Activated B cell treated with CpG ODN at 0.5 μM for 24 hours (primary cell): ENCODE measurements around the gene MMP10. TPM values are rescaled to one million over a fixed set of nuclear protein-coding genes. Genes with fewer than 3 reads are reported as not detected.

ENCODE experiments used
- ATAC-seq: fragments of 200-7000 bp; cut with Tn5 transposase; one replicate; pipeline ENCODE4 v1.10.0; 2021; ENCODE audit warnings: low read depth, mild to moderate bottlenecking, moderate library complexity
- CTCF ChIA-PET: fragments of 350-600 bp; sonication (Branson Sonifier 250); formaldehyde crosslinking; loops from one replicate; lab custom pipeline; 2021; ENCODE audit warnings: antibody characterized with exemption; lab: Charles Lee
- POLR2A ChIA-PET: fragments of 350-600 bp; sonication (Branson Sonifier 250); formaldehyde crosslinking; loops from one replicate; lab custom pipeline; 2021; ENCODE audit warnings: antibody characterized with exemption; lab: Charles Lee
- DNase-seq: peaks from one replicate; pipeline ENCODE4 v3.0.0; 2022
- H3K27ac Mint-ChIP-seq: one replicate; pipeline ENCODE4 v1.8.0; 2020; ENCODE audit warnings: mixed read lengths
- H3K27me3 Mint-ChIP-seq: one replicate; pipeline ENCODE4 v1.8.0; 2021; ENCODE audit warnings: mixed read lengths
- H3K36me3 Mint-ChIP-seq: one replicate; pipeline ENCODE4 v1.8.0; 2021; ENCODE audit warnings: low read depth, mixed read lengths
- H3K4me1 Mint-ChIP-seq: one replicate; pipeline ENCODE4 v1.8.0; 2021; ENCODE audit warnings: mixed read lengths
- H3K4me3 Mint-ChIP-seq: one replicate; pipeline ENCODE4 v1.8.0; 2020; ENCODE audit warnings: mild to moderate bottlenecking, mixed read lengths
- H3K9me3 Mint-ChIP-seq: one replicate; pipeline ENCODE4 v1.8.0; 2020; ENCODE audit warnings: mixed read lengths
- intact Hi-C: fragments of 100-400 bp; cut with micrococcal nuclease; formaldehyde crosslinking; loops from one replicate; pipeline ENCODE4 v1.15.1; 2024
- total RNA-seq: library from RNA; stranded (reverse); gene quantifications from 2 replicates; pipeline ENCODE4 v1.2.3, GENCODE V29; 2022
- TF ChIP-seq, protein P1 (sequence below): fragments of 200-600 bp; IDR thresholded peaks from one replicate; pipeline ENCODE4 v1.8.0; 2022; ENCODE audit warnings: antibody characterized with exemption, mild to moderate bottlenecking

Gene MMP10
- total RNA-seq, 1 donor from 2014 or later, result not detected

DNA sequence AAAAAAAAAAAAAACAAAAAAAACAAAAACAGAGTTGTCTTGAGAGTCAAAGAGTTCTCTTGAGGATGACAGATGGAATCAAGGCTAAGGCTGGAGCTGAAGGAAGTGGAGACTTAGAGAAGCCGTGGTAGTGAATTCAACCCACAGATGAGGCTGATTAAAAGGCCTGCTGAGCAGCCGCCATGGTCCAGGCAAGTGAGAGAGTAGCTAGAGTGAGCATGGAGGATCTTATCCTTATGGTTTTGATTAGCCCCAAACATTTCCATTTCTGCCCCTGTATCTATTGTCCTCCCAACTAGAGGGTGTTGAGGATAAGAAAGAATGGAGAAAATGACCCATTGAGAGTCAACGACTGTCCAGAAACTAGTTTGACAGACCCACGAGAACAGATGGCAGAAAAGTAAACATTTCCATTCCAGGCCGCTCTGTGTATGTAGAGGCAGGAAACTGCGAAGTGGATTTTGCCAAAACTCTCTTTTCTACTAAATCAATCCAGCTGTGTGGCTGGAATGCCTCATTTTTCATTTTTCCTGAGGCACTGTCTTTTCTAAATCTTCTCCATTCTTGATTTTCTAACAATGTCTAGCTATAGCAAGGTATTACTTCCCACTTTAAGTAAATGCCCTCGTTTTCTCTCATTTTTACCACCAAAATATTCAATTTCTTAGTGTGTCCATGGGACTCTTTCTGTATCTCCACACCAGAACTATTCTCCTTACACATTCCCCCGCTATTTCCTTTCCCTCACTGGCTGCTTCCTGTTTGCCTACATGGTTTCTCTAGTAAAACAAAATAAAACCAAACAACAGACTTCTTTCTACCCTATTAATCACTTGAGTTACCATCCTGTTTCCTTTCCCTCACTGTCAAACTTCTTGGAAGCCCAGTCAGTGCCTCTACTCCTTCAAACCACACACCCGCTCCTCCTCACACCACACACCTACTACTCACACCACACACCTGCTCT is 50.3 kb downstream of the MMP10 start:
- peaks cover 19% of the 10 kb centered on the region for H3K27me3 Mint-ChIP-seq
- TF ChIP-seq, protein P1, sequence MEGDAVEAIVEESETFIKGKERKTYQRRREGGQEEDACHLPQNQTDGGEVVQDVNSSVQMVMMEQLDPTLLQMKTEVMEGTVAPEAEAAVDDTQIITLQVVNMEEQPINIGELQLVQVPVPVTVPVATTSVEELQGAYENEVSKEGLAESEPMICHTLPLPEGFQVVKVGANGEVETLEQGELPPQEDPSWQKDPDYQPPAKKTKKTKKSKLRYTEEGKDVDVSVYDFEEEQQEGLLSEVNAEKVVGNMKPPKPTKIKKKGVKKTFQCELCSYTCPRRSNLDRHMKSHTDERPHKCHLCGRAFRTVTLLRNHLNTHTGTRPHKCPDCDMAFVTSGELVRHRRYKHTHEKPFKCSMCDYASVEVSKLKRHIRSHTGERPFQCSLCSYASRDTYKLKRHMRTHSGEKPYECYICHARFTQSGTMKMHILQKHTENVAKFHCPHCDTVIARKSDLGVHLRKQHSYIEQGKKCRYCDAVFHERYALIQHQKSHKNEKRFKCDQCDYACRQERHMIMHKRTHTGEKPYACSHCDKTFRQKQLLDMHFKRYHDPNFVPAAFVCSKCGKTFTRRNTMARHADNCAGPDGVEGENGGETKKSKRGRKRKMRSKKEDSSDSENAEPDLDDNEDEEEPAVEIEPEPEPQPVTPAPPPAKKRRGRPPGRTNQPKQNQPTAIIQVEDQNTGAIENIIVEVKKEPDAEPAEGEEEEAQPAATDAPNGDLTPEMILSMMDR, result no peak
- no peak overlapping the region for H3K27ac Mint-ChIP-seq
- H3K4me3 Mint-ChIP-seq, result no peak overlapping the region
- no peak for DNase-seq
- no peaks in the 10 kb centered on the region for H3K36me3 Mint-ChIP-seq
- H3K9me3 Mint-ChIP-seq, result no peaks in the 10 kb centered on the region
- ChIA-PET CTCF (no interaction called here), POLR2A (no interaction called here)
- intact Hi-C loops, result no loop called here
- ATAC-seq, result no peak
- no peaks in the 10 kb centered on the region for H3K4me1 Mint-ChIP-seq

DNA sequence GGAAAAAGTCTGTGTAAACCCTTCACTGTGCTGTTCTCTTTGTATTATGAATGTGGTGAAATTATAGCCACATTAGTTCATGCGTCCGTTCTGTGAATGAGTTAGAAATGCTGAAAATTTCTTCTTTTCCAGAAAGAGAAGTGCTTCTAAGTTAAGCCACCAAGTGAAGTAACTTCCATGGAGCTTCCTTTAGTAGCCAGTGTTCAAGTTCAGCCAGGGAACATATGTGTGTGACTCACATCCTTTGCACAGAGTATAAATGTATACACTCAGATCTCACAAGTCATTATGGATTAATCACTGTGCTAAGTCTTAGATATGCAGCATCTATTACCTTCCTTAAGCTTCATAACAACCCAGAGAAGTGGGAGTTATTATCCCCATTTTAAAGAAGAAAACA is 52.5 kb downstream of the MMP10 start:
- Mint-ChIP-seq H3K9me3 (peaks cover 4% of the 10 kb centered on the region), H3K36me3 (no peaks in the 10 kb centered on the region), H3K27me3 (peaks cover 2% of the 10 kb centered on the region), H3K4me3 (no peak overlapping the region), H3K27ac (no peak overlapping the region), H3K4me1 (no peaks in the 10 kb centered on the region)
- ChIA-PET CTCF (no interaction called here), POLR2A (no interaction called here)
- TF ChIP-seq, protein P1, result no peak
- DNase-seq (no peak), ATAC-seq (no peak)
- intact Hi-C loops, result no loop called here

DNA sequence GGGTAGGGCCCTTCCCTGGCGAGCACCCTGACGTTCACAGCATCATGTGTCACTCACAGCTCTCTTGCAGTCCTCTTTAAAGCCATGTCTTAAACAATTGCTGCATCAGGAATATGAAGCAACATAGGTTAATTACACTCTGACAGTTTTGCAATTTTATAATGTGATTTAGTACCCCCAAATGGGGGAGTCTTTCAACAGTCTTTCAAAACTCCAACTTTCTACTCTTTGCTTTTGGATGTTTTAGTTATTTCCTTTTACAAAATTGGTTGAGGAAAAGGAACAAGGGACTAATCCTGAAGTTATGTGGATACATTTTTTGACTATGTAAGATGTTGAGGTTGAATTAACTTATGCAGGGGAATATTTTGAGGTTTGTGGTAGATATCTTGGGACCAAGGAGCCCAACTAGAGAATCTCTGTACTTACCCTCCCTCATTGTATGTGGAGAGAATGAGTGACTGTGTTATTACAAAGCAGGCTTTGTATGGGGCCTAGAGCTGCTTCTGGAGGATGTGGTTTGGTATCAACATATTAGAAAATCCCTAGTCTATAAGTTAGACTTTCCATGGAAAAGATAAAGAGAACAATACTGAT is 55.4 kb downstream of the MMP10 start, which contains the start of gene MMP8:
Gene MMP8, minus strand, starts transcription at position 51 of the 597 bp plus-strand sequence. CDS start 99 bp downstream, outside the sequence.
- POLR2A ChIA-PET, result no interaction called here
- Mint-ChIP-seq H3K36me3 (no peaks in the 10 kb centered on the region), H3K4me3 (no peak within 1 kb of the TSS), H3K27ac (no peak within 1 kb of the TSS), H3K9me3 (peaks cover 4% of the 10 kb centered on the region), H3K4me1 (no peaks in the 10 kb centered on the region), H3K27me3 (peaks cover 8% of the 10 kb centered on the region)
- DNase-seq (no peak), ATAC-seq (no peak)
- intact Hi-C loops, result no loop called here
- CTCF ChIA-PET, result no interaction called here
- TF ChIP-seq, protein P1, result no peak

DNA sequence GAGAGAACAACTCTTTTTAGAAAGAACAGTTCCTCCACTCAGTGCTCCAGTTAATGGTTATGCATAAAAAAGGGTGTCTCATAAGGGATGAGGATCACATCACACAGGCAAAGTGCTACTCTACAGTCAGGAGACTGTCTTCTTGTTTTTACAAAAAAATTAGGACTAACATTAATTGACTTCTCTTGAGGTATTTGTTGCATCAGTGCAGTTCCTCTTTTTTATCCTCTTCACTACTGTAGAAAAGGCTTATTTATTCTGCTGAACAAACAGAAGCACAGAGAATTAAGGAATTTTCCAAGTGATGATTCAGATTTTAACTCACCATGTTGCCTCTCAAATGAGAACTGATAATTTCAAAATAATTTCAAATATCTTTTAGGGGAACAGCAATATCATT is 57.6 kb downstream of the MMP10 start:
- CTCF ChIA-PET, result no interaction called here
- TF ChIP-seq, protein P1, result no peak
- Mint-ChIP-seq H3K36me3 (no peaks in the 10 kb centered on the region), H3K9me3 (peaks cover 4% of the 10 kb centered on the region), H3K4me3 (no peak overlapping the region), H3K27me3 (peaks cover 6% of the 10 kb centered on the region), H3K4me1 (no peaks in the 10 kb centered on the region), H3K27ac (no peak overlapping the region)
- intact Hi-C loops, result no loop called here
- POLR2A ChIA-PET, result no interaction called here
- no peak for DNase-seq
- no peak for ATAC-seq

Other genes with a start within 250 kb of the MMP10 start
- not detected in 2 replicates for gene MMP7, start 249.9 kb downstream of the MMP10 start, total RNA-seq
- gene MMP20, start 155.3 kb downstream of the MMP10 start, total RNA-seq, result not detected in 2 replicates
- not detected in 2 replicates for gene MMP27, start 74.9 kb downstream of the MMP10 start, total RNA-seq
- gene MMP8, start 55.7 kb downstream of the MMP10 start, total RNA-seq, result not detected in 2 replicates
- not detected in 2 replicates for gene MMP1, start 17.5 kb upstream of the MMP10 start, total RNA-seq
- gene MMP3, start 63.0 kb upstream of the MMP10 start, total RNA-seq, result not detected in 2 replicates
- not detected in 2 replicates for gene MMP12, start 94.4 kb upstream of the MMP10 start, total RNA-seq
- not detected in 2 replicates for gene MMP13, start 175.1 kb upstream of the MMP10 start, total RNA-seq